HG03095 (cell line): ENCODE results near the gene FBXO47.

Source experiments
- ATAC-seq: cut with Tn5 transposase; IDR thresholded peaks from one replicate; pipeline ENCODE4 v1.9.1; 2021; ENCODE audit warnings: moderate library complexity; ENCODE audit not compliant: unreplicated experiment

Gene FBXO47

DNA sequence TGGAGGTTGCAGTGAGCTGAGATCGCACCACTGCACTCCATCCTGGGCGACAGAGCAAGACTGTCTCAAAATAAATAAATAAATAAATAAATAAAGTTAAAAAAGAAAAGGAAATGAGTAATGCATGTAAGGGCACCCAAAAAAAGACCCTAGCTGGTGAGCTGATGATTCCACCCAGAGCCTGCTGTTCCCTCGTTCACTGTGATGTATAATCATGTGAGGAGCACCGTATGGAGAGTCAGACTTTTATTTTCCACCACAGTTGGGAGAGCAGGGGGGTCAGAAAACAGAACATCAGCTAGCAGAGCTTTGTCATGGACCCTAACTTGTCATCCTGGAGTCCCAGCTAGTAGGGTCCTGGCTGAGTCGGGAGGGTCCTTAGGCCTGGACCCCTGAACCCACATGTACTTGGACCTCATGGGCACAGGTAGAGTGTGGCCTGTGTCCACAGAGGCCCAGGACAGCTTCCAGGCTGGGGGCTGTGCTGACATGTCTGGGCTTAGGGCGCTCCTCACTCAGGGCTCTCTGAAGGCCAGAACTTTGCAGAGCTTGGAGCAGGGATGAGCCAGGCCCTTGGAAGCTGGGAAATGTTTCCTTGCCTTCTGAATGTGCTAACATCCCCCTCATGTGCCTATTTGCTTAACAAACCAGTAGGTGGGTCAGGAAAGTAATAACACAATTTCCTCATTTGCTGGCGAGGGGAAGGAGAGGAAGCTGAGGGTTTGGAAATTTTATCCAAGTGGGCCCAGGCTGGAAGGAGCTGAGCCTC, 60.6 kb downstream of the FBXO47 start:
- ATAC-seq: no peak

DNA sequence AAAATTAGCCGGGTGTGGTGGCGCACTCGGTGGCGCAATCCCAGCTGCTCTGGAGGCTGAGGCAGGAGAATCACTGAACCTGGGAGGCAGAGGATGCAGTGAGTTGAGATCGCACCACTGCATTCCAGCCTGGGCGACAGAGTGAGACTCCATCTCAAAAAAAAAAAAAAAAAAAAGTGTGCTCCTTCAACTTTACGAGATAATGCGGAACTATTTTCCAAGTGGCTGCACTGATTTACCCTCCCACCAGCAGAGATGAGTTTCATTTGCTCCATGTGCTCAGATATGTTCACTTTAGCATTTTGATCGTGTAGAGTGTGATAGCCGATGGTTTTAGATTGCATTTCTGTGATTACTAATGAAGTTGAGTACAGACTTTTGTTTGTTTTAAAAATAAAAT, 61.8 kb downstream of the FBXO47 start:
- ATAC-seq: no peak

DNA sequence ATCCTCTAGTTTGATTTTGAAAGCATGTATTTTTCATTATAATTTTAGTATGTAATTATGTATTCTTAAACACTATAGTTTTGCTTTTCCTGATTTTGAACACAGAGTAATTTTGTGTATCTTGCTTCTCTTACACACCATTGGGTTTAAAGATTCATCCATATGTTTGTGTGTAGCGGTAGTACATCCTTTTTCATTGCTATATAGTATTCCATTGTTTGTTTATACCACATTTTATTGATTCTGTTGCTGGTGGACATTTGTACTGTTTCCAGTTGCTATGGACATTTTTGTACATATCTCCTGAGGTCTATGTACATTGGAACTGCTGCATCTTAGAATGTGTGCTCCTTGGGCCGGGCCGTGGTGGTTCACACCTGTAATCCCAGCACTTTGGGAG, 62.3 kb downstream of the FBXO47 start:
- ATAC-seq: no peak

DNA sequence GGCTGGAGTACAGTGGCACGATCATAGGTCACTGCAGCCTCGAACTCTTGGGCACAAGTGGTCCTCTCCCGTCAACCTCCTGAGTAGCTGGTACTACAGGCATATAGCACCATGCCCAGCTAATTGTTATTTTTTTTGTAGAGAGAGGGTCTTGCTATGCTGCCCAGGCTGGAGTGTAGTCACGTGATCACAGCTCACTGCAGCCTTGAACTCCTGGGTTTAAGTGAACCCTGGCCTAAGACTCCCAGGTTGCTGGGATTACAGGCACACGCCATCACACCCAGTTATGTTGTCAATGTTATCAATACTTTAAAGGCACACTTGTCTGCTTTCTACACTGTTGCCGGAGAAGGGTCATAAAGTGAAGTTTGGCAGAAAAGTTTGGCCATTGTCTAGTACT, 63.8 kb downstream of the FBXO47 start:
- no peak for ATAC-seq

DNA sequence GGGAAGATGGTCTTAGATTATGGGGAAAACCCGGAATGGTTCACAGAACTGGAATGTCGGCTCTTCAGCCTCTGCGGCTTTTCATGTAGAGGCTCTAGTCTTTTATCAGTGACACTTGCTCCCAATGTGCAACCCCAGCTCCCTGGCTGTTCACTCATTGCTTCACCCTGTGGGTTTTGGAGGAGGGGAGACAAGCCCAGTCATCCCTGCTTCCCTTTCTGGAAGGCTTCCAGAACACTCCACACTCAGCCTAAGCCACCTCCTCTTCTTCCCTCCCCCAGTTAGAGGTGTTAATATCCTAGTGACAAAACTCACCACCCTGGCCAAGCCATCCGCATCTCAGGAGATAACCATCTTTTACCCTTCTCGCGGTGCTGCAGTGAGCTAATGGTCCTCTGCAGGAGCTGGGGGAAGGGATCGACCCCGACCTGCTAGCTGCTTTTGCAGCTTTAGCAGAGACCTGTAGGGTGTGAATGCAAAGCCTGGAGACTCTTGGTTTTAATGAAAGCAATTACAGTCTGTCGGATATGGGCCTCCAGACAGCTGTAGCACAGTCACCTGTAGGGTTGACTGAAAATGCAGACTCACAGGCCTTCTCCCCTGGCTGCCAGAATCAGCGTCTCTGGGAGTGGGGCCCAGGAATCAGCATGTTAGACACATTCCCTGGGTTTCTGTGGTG, 66.1 kb downstream of the FBXO47 start:
- ATAC-seq: no peak

DNA sequence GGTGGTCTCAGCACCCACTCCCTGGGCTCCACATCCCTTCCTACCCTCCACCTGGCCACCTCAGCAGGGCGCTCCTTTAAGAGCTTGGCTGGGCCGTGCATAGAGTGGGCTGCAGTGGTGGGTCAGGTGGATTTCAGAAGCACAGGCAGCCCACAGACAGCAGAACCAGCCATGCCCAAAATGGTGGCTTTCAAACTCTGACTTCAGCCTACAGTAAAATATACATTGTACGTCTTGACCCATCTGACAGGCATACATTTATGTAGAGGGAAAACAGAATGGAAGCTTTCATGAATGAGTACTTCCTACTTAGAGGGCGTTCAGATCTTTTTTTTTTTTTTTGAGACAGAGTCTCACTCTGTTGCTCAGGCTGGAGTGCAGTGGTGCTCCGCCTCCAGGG, 67.8 kb downstream of the FBXO47 start:
- ATAC-seq: no peak

DNA sequence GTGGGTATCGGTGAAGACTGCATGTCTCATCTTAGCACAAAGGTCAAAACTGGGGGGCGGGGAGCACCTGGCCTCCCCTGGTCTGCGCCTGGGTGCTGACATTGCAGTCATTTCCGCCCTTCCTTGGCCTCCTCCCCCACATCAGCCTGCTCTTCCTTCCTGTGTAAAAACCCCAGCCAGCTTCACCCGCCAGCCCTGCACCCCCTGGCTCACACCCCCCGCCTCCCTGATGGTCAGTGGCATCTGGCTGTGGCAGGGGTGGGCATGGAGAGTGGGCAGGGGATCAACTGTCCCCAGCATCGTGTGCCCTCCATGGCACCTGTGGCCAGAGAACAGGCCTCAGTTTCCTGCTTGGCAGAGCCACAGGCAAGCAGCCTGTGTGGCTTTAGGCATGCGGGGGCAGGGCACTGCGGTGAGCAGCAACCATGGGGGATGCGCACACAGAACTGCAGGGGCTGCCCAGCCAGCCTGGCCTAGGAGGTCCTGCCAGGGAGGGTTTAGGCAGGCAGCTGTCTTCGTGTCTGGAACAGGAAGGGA, 68.3 kb downstream of the FBXO47 start:
- ATAC-seq: peak; percentile 83

DNA sequence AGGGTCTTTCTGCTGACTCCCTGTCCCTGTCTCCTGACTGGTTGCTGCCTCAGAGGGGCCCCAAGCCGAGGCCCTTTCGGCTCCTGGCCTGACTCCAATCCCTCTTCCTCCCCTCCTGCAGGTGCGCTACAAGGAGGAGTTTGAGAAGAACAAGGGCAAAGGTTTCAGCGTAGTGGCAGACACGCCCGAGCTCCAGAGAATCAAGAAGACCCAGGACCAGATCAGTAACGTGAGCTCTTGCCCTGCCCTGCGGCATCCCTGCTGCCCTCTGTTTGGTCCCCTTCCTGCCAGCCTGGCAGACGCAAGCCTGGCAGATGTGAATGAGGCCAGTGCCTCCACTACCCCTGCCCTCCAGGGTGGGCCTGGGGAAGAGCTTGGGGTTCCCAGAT, 68.9 kb downstream of the FBXO47 start:
- no peak for ATAC-seq

DNA sequence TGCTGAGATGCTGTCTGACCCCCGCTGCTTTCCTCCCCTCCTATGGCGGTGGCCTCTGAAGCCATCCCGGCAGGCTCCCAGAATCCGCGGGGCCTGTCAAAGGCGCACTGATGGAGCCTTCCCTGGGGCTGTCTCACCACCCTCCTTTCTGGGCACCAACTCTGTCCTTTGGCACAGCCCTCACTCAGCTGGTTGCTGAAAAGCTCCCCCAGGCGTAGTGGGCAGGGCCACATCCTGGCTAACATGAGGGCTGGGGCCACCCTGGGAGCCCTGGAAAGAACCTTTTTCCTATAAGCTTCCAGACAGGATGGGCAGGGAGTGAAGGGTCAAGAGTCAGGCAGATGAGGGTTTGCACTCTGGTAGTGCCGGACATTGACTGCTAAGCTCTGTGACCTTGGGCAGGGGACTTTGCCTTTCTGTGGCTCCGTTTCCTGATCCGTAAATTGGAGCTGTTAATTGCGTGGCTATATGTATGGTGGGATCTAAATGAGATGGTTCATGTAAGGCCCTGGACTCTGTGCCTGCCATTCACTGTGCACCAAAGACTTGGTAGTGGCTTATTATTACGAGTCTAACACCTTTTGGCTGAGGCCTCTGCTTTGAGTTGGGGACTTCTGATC, 69.4 kb downstream of the FBXO47 start:
- ATAC-seq: no peak

DNA sequence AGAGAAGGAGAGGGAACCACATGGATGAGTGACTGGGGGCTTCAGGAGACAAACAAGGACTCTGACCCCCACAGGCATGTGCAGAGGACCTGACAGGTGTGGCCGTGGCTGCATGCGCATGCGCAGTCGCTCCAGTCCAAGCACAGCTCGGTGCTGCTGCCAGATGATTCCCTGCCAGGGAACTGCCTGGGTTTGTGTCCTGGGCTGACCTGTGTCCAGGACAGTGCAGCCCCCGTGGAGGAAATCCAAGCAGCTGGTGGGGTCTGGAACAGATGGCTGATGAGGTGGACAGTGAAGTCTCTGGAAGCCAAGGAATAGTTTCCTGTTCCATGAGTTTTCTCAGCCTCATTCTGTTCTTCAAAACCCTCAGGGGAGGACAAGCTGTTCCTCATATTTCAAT, 70.0 kb downstream of the FBXO47 start:
- no peak for ATAC-seq

DNA sequence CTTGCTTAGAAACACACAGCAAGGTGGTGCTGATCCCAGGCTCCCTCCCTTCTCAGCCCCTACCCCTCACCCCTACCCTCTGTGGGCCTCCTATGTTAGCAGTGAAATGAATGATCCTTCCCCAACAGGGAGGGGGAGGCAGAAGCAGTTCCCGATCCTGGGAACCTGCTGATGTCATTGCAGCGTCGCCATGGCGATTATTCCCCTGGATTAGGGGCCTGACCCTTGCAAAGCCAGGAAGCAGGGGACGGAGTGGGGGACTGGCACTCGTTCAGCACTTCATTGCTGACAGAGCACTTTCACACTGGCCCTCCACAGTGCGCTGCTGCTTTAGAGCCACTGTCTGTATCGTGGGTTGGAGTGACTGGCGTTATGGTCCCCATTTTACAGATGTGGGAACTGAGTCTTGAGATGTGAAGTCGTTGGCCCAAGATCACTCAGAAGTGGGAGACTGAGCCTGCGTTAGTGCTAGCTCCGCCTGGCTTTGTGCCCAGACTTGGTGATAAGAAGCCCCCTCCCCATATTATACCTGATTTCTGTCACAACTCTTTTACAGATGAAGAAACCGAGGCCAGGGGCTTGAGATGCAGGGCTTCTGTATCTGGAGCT, 70.8 kb downstream of the FBXO47 start:
- ATAC-seq: no peak

DNA sequence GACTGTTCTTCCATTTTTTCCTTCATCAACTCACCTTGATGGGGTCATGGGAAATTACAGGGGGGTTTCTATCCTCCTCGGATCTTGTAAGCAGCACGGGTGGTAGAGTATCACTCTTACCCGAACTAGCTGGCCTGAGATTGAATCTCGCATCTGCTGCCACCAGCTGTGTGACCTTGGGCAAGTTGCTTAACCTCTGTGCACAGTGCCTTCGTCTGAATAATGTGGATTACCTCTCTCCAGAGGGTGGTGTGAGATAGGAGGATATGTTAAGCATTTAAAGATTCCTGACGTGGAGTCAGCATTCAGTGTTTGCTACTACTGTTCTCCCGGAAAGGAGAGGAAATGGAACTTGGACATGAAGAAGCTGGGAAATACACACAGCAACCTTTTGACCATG, 72.9 kb downstream of the FBXO47 start:
- no peak for ATAC-seq

DNA sequence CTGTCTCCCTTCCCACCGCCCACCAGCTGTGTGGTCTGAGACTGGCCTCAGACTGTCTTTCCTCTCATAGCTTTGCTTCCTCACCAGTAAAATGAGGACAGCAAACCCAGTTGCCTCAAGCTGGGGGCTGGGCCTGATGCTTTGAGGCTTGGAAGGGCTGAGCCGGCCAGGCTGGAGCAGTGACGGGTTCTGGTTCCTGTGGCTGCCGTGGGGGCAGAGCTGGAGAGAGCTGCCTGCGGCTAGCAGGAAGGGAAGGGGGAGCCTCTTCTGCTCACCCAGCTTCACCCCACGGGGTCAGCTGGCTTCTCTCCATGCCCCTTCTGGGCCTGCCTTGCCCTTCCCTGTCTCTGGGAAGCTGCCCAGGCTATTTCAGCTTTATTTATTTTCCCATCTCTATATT, 73.6 kb downstream of the FBXO47 start:
- ATAC-seq: no peak

DNA sequence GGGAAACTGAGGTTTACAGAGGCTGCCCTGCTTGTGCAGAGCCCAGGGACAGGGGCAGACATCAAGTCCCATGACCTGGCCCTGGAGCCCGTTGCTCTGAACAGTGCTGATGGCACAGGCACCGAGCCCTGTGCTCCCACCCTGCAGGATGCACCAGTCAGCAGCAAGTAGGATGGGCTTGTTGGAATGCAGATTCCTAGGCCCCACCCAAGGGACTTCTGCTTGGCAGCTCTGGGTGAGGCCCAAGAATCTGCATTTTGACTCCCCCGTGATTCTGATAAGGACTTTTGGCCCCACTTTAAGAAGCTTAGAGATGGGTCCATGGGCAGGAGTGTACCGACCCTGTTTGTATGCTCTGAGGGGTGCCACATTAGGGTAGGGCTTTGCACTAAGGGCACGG, 74.1 kb downstream of the FBXO47 start:
- ATAC-seq: no peak

DNA sequence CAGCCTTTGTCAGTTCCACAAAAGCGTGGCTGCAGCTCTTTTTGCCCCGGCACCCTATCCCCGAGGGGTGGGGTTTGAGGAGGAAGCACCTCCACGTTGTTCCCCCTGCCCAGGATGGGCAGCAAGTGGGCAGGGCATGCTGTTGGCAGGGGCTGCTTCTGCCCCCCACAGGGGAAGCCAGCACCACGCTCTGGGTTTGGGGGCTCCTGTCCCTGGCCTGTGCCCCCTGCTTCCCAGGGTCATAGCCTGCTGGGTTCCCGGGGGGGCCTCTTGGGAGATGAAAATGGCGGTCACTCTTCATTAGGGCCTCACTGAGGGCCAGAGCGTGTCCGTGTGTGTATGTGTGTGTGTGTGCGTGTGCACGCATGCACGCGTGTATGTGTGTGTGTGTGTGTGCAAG, 74.6 kb downstream of the FBXO47 start:
- no peak for ATAC-seq

DNA sequence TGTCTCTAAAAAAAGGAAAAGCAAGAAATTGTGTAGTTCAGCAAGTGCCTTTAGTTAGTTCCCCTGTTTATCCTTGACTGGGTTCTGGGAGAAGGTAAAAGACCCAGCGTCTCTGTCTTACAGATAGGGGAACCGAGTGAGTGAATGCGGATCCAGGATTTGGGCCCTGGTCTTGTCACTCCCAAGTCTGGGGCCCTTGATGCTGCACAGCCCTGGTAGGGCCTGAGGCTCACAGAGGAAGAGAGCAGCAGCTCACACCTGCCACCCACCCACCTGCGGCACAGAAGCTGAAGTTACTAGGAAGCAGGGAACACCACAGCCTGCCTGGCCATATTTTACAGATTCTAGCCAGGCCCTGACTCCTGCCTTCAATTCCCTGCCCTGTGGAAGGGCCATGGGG, 75.1 kb downstream of the FBXO47 start:
- no peak for ATAC-seq

DNA sequence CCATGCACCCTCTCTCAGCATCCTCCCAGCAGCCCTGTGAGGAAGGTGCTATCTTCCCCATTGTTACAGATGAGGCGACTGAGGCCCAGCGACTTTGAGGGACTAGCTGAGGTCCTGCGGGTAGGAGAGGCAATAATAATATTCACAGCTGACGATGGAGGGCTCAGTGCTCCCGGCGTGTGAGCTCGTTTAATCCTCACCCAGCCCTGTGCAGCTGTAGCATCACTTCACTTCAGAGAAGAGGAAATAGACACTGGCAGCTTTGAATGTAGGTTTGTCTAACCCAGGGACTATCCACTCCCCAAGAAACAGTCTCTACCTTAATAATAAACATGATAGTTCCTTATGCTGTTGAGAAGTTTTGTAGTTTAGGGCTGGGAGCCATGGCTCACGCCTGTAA, 75.8 kb downstream of the FBXO47 start:
- no peak for ATAC-seq

DNA sequence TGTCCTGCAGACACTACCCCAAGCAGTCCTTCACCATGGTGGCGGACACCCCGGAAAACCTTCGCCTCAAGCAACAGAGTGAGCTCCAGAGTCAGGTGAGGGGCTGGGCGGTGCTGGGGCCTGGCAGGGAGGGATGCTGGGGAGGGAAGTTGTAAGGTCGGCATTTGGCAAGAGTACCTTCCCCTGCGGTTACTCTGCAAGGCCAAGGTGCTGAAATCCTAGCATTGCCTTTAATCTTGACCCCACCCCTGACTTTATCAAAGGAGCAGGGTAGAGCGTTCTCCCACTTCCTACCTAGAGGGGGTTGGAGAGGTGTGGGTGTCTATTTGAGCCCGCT, 76.8 kb downstream of the FBXO47 start:
- ATAC-seq: no peak

DNA sequence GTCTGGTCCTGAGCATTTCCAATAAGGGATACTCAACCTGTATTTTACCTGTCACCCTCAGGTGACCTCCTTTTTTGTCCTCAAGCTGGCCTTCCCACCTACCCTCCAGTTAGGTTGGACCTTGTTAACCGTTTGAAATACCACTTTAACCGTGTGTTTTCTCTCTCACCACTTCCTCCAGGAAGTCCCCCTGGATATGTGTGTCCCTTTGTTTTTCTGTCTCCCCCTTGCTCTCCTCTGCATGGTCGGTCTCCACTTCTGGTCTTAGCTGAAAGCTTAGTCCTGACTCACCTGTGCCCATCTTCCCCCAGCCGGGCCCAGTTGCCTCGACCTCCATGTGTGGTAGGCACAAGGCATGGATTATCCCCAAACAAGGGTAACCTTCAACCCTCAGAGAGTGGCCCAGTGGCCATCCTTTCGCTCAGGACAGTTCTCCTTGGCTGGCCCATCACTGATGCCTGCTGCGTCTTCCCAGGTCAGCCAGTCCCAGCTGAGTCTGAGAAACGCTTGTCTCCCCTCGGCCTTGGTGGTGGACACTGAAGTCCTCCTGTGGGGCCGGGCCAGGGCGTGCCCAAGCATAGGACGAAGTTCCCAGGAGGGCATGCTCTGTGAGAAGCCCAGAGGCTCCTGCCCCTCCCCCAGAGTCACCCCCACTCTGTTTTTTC, 77.3 kb downstream of the FBXO47 start:
- ATAC-seq: no peak

DNA sequence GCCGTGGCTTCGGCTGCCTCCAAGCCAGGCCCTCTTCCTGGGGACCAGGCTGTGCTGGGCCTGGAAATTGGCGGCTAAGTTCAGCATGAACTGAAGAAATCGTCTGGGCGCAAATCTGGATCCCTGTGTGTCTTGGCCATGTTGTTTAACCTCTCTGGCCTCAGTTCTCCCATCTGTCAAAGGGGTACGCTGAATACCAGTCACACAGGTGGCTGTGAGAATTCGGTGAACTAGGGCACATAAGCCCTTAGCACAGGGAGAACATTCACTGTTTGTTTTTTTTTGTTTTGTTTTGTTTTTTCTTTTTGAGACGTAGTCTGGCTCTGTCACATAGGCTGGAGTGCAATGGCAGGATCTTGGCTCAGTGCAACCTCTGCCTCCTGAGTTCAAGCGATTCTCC, 78.4 kb downstream of the FBXO47 start:
- ATAC-seq: no peak

DNA sequence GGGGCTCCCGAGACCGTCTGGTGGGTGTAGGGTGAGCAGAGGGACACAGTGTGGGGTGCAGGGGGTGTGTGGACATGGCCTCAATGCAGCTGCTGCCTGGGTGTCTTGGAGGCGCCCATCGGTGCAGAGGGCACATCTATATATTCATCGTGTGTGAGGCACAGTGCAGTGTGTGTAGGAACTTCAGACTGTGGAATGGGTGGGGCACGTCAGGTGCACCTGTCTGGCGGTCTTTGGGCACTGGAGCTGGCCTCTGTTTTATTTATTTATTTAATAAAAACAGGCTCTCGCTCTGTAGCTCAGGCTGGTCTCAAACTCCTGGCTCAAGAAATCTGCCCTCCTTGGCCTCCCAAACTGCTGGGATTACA, 80.6 kb downstream of the FBXO47 start:
- ATAC-seq: no peak
